ENCODE results near the gene TSSK2.

- TF ChIP-seq POLR2A (IDR thresholded peaks at IDR 0.05; ENCODE audit: control extremely low read depth in 1 of 2, low read depth in 2 of 2, low read length in 2 of 2) (no peak), EZH2 (IDR thresholded peaks at IDR 0.05; ENCODE audit: low read depth, low read length, severe bottlenecking) (no peak), JUN (IDR thresholded peaks at IDR 0.05; ENCODE audit: low read depth, low read length) (no peak), EP300 (IDR thresholded peaks at IDR 0.05; ENCODE audit: borderline replicate concordance in 1 of 2, low read depth in 2 of 2, low read length in 2 of 2) (no peak), SP1 (IDR thresholded peaks at IDR 0.05; ENCODE audit: low read depth, low read length) (no peak), RAD21 (IDR thresholded peaks at IDR 0.05 in 1 of 2, conservative IDR thresholded peaks at IDR 0.05 in 1 of 2; ENCODE audit: low read depth in 2 of 2, low read length in 2 of 2) (no peak), RFX5 (IDR thresholded peaks at IDR 0.05; ENCODE audit: borderline replicate concordance, low read depth, low read length) (no peak), CTCF (IDR thresholded peaks at IDR 0.05; ENCODE audit: control extremely low read depth in 1 of 3, insufficient read depth in 1 of 3, low read depth in 1 of 3, low read length in 3 of 3) (no peak), ATF2 (IDR thresholded peaks at IDR 0.05; ENCODE audit: low read length) (no peak), JUND (IDR thresholded peaks at IDR 0.05; ENCODE audit: low read length) (no peak), FOSL1 (IDR thresholded peaks at IDR 0.05; ENCODE audit: insufficient read depth, low read depth, low read length) (no peak), POLR2AphosphoS5 (IDR thresholded peaks at IDR 0.05; ENCODE audit: low read depth, low read length) (no peak)
These were observed 1.0 kb downstream of the TSSK2 start for GRCh38 chr22:19132153-19132552.

Measured in H1 (cell line).